H9 (cell line): Measurements from ENCODE around the gene PEX7. TPM values are rescaled to one million over a fixed set of nuclear protein-coding genes. Genes with fewer than 3 reads are reported as not detected.

Experiments used
- DNase-seq: peaks from one replicate; pipeline ENCODE4 v3.0.0-alpha.2; 2017
- H2AFZ ChIP-seq: one replicate; pipeline ENCODE4 v1.6.1; 2013; ENCODE audit warnings: mild to moderate bottlenecking, low read length, control low read depth, moderate library complexity
- H2AK5ac ChIP-seq: 2 replicates; pipeline ENCODE4 v1.6.1; 2013; ENCODE audit warnings: low read length, control low read depth, mixed read lengths; ENCODE audit not compliant: insufficient read length
- H2BK120ac ChIP-seq: one replicate; pipeline ENCODE4 v1.6.1; 2013; ENCODE audit warnings: low read depth, mild to moderate bottlenecking, low read length, control low read depth, inconsistent platforms; ENCODE audit not compliant: poor library complexity, severe bottlenecking
- H2BK12ac ChIP-seq: 2 replicates; pipeline ENCODE4 v1.6.1; 2013; ENCODE audit warnings: low read length, control low read depth, mixed read lengths, low read depth; ENCODE audit not compliant: insufficient read length
- H2BK15ac ChIP-seq: 2 replicates; pipeline ENCODE4 v1.6.1; 2013; ENCODE audit warnings: low read depth, low read length, control low read depth
- H2BK20ac ChIP-seq: one replicate; pipeline ENCODE4 v1.6.1; 2013; ENCODE audit warnings: low read depth, mild to moderate bottlenecking, low read length, control low read depth, inconsistent platforms; ENCODE audit not compliant: poor library complexity, severe bottlenecking
- H2BK5ac ChIP-seq: 2 replicates; pipeline ENCODE4 v1.6.1; 2013; ENCODE audit warnings: low read length, control low read depth, mixed read lengths; ENCODE audit not compliant: insufficient read length
- H3K14ac ChIP-seq: 2 replicates; pipeline ENCODE4 v1.6.1; 2013; ENCODE audit warnings: low read length, control low read depth; ENCODE audit not compliant: insufficient read depth
- H3K18ac ChIP-seq: 2 replicates; pipeline ENCODE4 v1.6.1; 2013; ENCODE audit warnings: low read depth, mild to moderate bottlenecking, mixed read lengths, low read length, control low read depth; ENCODE audit not compliant: insufficient read length
- H3K23ac ChIP-seq: 2 replicates; pipeline ENCODE4 v1.6.1; 2013; ENCODE audit warnings: low read length, control low read depth, mixed read lengths, low read depth; ENCODE audit not compliant: insufficient read length
- H3K23me2 ChIP-seq: 2 replicates; pipeline ENCODE4 v1.6.1; 2013; ENCODE audit warnings: low read depth, mild to moderate bottlenecking, mixed read lengths, low read length, control low read depth; ENCODE audit not compliant: insufficient read length, poor library complexity, severe bottlenecking
- H3K27ac ChIP-seq: 2 replicates; pipeline ENCODE4 v1.5.1; 2013; ENCODE audit warnings: low read length, control low read depth, mixed read lengths, low read depth; ENCODE audit not compliant: insufficient read length
- H3K27me3 ChIP-seq: 2 replicates; pipeline ENCODE4 v1.6.1; 2013; ENCODE audit warnings: low read length, control low read depth, inconsistent platforms; ENCODE audit not compliant: insufficient read depth
- H3K4ac ChIP-seq: 2 replicates; pipeline ENCODE4 v1.6.1; 2013; ENCODE audit warnings: low read depth, mild to moderate bottlenecking, control low read depth, inconsistent platforms, low read length, moderate library complexity
- H3K4me1 ChIP-seq: 2 replicates; pipeline ENCODE4 v1.6.1; 2013; ENCODE audit warnings: low read length, control low read depth, inconsistent platforms; ENCODE audit not compliant: insufficient read depth
- H3K4me2 ChIP-seq: 2 replicates; pipeline ENCODE4 v1.6.1; 2013; ENCODE audit warnings: low read length, control low read depth, mixed read lengths; ENCODE audit not compliant: insufficient read length, insufficient read depth
- H3K56ac ChIP-seq: 2 replicates; pipeline ENCODE4 v1.6.1; 2013; ENCODE audit warnings: low read depth, mild to moderate bottlenecking, mixed read lengths, low read length, control low read depth; ENCODE audit not compliant: insufficient read length
- H3K79me1 ChIP-seq: 2 replicates; pipeline ENCODE4 v1.6.1; 2013; ENCODE audit warnings: low read depth, mild to moderate bottlenecking, moderate library complexity, low read length, control low read depth, inconsistent platforms; ENCODE audit not compliant: insufficient read depth, poor library complexity, severe bottlenecking
- H3K79me2 ChIP-seq: 2 replicates; pipeline ENCODE4 v1.6.1; 2013; ENCODE audit warnings: low read length, control low read depth, inconsistent platforms; ENCODE audit not compliant: insufficient read depth
- H3K9ac ChIP-seq: 2 replicates; pipeline ENCODE4 v1.6.1; 2013; ENCODE audit warnings: low read length, control low read depth, mixed read lengths; ENCODE audit not compliant: insufficient read length; ENCODE audit errors: extremely low read depth
- H3K9me3 ChIP-seq: one replicate; pipeline ENCODE4 v1.6.1; 2013; ENCODE audit warnings: low read depth, low read length, inconsistent platforms; ENCODE audit not compliant: control insufficient read depth
- H3T11ph ChIP-seq: one replicate; pipeline ENCODE4 v1.6.1; 2013; ENCODE audit warnings: mild to moderate bottlenecking, low read length, control low read depth, inconsistent platforms
- H4K20me1 ChIP-seq: one replicate; pipeline ENCODE4 v1.6.1; 2013; ENCODE audit not compliant: control insufficient read depth, insufficient read length, insufficient read depth
- H4K5ac ChIP-seq: 2 replicates; pipeline ENCODE4 v1.6.1; 2013; ENCODE audit warnings: low read depth, mild to moderate bottlenecking, mixed read lengths, low read length, control low read depth; ENCODE audit not compliant: insufficient read length
- H4K8ac ChIP-seq: replicated peaks from 2 replicates; pipeline ENCODE4 v1.6.1; 2013; ENCODE audit warnings: low read length, control low read depth, mixed read lengths, low read depth; ENCODE audit not compliant: insufficient read length
- H4K91ac ChIP-seq: 2 replicates; pipeline ENCODE4 v1.6.1; 2013; ENCODE audit warnings: low read depth, mild to moderate bottlenecking, moderate library complexity, mixed read lengths, low read length, control low read depth; ENCODE audit not compliant: insufficient read length
- H3K27ac Mint-ChIP-seq, 3 experiments: 2 replicates in 2 of 3; 3 replicates in 1 of 3; pipeline ENCODE4 v1.8.0; 2020 to 2021; ENCODE audit warnings: mixed read lengths in 3 of 3, mild to moderate bottlenecking in 1 of 3, moderate library complexity in 1 of 3
- H3K27me3 Mint-ChIP-seq: 2 replicates; pipeline ENCODE4 v1.8.0; 2021; ENCODE audit warnings: low read depth, mild to moderate bottlenecking, moderate library complexity, mixed read lengths
- H3K36me3 Mint-ChIP-seq, 3 experiments: 2 replicates in 2 of 3; 3 replicates in 1 of 3; pipeline ENCODE4 v1.8.0; 2020 to 2021; ENCODE audit warnings: low read depth in 3 of 3, mixed read lengths in 3 of 3; ENCODE audit not compliant: insufficient read depth in 1 of 3
- H3K4me1 Mint-ChIP-seq, 2 experiments: 2 replicates each; pipeline ENCODE4 v1.8.0; 2020; ENCODE audit warnings: mixed read lengths in 2 of 2
- H3K4me3 Mint-ChIP-seq, 2 experiments: 2 replicates in 1 of 2; 3 replicates in 1 of 2; pipeline ENCODE4 v1.8.0; 2020 to 2021; ENCODE audit warnings: mild to moderate bottlenecking in 2 of 2, mixed read lengths in 2 of 2, moderate library complexity in 1 of 2
- H3K9me3 Mint-ChIP-seq, 2 experiments: 2 replicates in 1 of 2; 3 replicates in 1 of 2; pipeline ENCODE4 v1.8.0; 2020; ENCODE audit warnings: mild to moderate bottlenecking in 2 of 2, mixed read lengths in 2 of 2, moderate library complexity in 1 of 2
- total RNA-seq: library from RNA; stranded (reverse); gene quantifications from 2 replicates; pipeline ENCODE4 v1.2.1, GENCODE V29; 2021
- TF ChIP-seq, protein P1 (sequence below): fragments of 200-600 bp; sonication (generic); conservative IDR thresholded peaks from 3 replicates; pipeline ENCODE4 v1.8.0; 2021; ENCODE audit warnings: antibody characterized with exemption, mild to moderate bottlenecking

The PEX7 gene
- total RNA-seq, 1 experiment from 2014 or later, result 8.4 TPM

DNA sequence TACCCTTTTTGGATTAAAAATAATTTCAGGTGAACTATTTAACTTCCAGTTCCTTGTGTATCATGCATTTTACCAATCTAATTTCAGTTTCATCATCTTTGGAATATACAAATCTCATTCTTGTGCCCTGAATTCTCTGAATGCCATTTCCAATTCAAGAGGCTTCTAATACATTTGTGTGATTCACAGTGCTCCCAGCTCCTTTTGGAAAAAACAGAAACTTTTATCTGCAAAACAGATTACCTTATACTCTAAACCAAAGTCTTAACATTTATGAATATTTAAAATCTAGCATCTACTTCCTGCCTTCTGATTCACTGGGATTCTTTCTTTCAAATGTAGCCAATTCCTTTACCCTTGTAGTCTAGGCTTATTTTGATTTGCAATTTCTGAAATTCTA, 11.1 kb upstream of the PEX7 start:
- H4K8ac ChIP-seq, result no peak overlapping the region
- no peak overlapping the region for H3K14ac ChIP-seq
- TF ChIP-seq, protein P1, sequence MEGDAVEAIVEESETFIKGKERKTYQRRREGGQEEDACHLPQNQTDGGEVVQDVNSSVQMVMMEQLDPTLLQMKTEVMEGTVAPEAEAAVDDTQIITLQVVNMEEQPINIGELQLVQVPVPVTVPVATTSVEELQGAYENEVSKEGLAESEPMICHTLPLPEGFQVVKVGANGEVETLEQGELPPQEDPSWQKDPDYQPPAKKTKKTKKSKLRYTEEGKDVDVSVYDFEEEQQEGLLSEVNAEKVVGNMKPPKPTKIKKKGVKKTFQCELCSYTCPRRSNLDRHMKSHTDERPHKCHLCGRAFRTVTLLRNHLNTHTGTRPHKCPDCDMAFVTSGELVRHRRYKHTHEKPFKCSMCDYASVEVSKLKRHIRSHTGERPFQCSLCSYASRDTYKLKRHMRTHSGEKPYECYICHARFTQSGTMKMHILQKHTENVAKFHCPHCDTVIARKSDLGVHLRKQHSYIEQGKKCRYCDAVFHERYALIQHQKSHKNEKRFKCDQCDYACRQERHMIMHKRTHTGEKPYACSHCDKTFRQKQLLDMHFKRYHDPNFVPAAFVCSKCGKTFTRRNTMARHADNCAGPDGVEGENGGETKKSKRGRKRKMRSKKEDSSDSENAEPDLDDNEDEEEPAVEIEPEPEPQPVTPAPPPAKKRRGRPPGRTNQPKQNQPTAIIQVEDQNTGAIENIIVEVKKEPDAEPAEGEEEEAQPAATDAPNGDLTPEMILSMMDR, result no peak
- H3K4me2 ChIP-seq, result no peak overlapping the region
- no peak overlapping the region for H2BK20ac ChIP-seq
- H3K27me3 Mint-ChIP-seq, result no peaks in the 10 kb centered on the region
- H3K23me2 ChIP-seq, result no peaks in the 10 kb centered on the region
- H3K56ac ChIP-seq, result no peak overlapping the region
- no peak overlapping the region for H3K27ac Mint-ChIP-seq
- no peak overlapping the region for H3K4me3 Mint-ChIP-seq
- DNase-seq, result no peak
- no peak overlapping the region for H2AK5ac ChIP-seq
- H3K4me1 Mint-ChIP-seq, result peaks cover 4 to 11% of the 10 kb centered on the region in 2 experiments
- no peak overlapping the region for H4K5ac ChIP-seq
- peaks cover 0 to 2% of the 10 kb centered on the region in 2 experiments; a peak in 1 of 5 replicates for H3K9me3 Mint-ChIP-seq
- no peak overlapping the region for H2AFZ ChIP-seq
- H3K4ac ChIP-seq, result no peak overlapping the region
- no peaks in the 10 kb centered on the region; the same call in 1 of the 2 replicates for H3K4me1 ChIP-seq
- no peak overlapping the region for H4K91ac ChIP-seq
- H2BK15ac ChIP-seq, result no peak overlapping the region
- H4K20me1 ChIP-seq, result no peaks in the 10 kb centered on the region
- H3K23ac ChIP-seq, result no peak overlapping the region
- no peak overlapping the region for H3K18ac ChIP-seq
- no peak overlapping the region for H3K27ac ChIP-seq
- H3K9me3 ChIP-seq, result no peaks in the 10 kb centered on the region
- H3K79me1 ChIP-seq, result no peaks in the 10 kb centered on the region
- no peak overlapping the region for H3K9ac ChIP-seq
- no peaks in the 10 kb centered on the region for H3K27me3 ChIP-seq
- no peaks in the 10 kb centered on the region for H3K79me2 ChIP-seq
- no peak overlapping the region for H2BK12ac ChIP-seq
- no peak overlapping the region for H2BK5ac ChIP-seq
- no peak overlapping the region for H2BK120ac ChIP-seq
- no peaks in the 10 kb centered on the region; a peak in 1 of 7 replicates for H3K36me3 Mint-ChIP-seq
- H3T11ph ChIP-seq, result no peak overlapping the region
